OCI-LY3 (cell line): ENCODE data around the gene PIP5K1B.

Experiments
- H2AFZ ChIP-seq: fragments of 200-600, 300-600 bp; shearing (Covaris generic); 2 replicates; pipeline ENCODE4 v1.6.0; 2014; ENCODE audit warnings: antibody characterized with exemption, low read depth, low read length
- H3K27ac ChIP-seq: fragments of 200-600, 300-600 bp; sonication (generic); 2 replicates; pipeline ENCODE4 v1.5.1; 2014; ENCODE audit warnings: mild to moderate bottlenecking, low read length, moderate library complexity, mixed read lengths
- H3K27me3 ChIP-seq: fragments of 200-600, 300-600 bp; sonication (generic); 2 replicates; pipeline ENCODE4 v1.6.1; 2014; ENCODE audit warnings: low read depth, low read length, mixed read lengths
- H3K36me3 ChIP-seq: fragments of 200-600, 300-600 bp; sonication (generic); replicated peaks from 2 replicates; pipeline ENCODE3; 2014; ENCODE audit warnings: low read depth, low read length, mixed read lengths
- H3K4me1 ChIP-seq: fragments of 300-600, 200-600 bp; sonication (generic); 2 replicates; pipeline ENCODE4 v1.6.1; 2014; ENCODE audit warnings: low read length, mixed read lengths
- H3K4me2 ChIP-seq: fragments of 200-600, 300-600 bp; sonication (generic); 2 replicates; pipeline ENCODE4 v1.6.1; 2014; ENCODE audit warnings: low read length, mixed read lengths
- H3K4me3 ChIP-seq: fragments of 300-600, 200-600 bp; sonication (generic); 2 replicates; pipeline ENCODE4 v1.5.1; 2014; ENCODE audit warnings: antibody characterized with exemption, mild to moderate bottlenecking, low read length, moderate library complexity
- H3K79me2 ChIP-seq: fragments of 300-600, 200-600 bp; shearing (Covaris generic); 2 replicates; pipeline ENCODE4 v1.6.1; 2014; ENCODE audit warnings: mild to moderate bottlenecking, low read length, mixed read lengths
- H3K9ac ChIP-seq: fragments of 300-600, 200-600 bp; shearing (Covaris generic); 2 replicates; pipeline ENCODE4 v1.6.0; 2014; ENCODE audit warnings: mild to moderate bottlenecking, low read length, moderate library complexity
- H3K9me3 ChIP-seq: fragments of 200-600, 300-600 bp; shearing (Covaris generic); 2 replicates; pipeline ENCODE4 v1.6.1; 2014; ENCODE audit warnings: low read length, mixed read lengths; ENCODE audit not compliant: insufficient read depth
- H4K20me1 ChIP-seq: fragments of 200-600, 300-600 bp; sonication (generic); 2 replicates; pipeline ENCODE4 v1.6.1; 2016; ENCODE audit warnings: low read length, mixed read lengths; ENCODE audit not compliant: insufficient read depth
- CTCF ChIP-seq: fragments of 200-600, 300-600 bp; sonication (generic); IDR thresholded peaks from 2 replicates; pipeline ENCODE4 v1.5.1; 2014; ENCODE audit warnings: antibody characterized with exemption, low read length, low read depth
- EZH2phosphoT487 ChIP-seq: fragments of 200-600 bp; shearing (Covaris generic); IDR thresholded peaks from 2 replicates; pipeline ENCODE4 v1.6.1; 2018; ENCODE audit warnings: antibody characterized with exemption, mixed run types, low read depth

PIP5K1B gene

GRCh38 chr9:68905129-68905528 lies 200.1 kb downstream of the PIP5K1B start:
- Histone ChIP-seq H3K9ac (no peak overlapping the region), H3K4me1 (no peaks in the 10 kb centered on the region), H2AFZ (no peak overlapping the region), H3K36me3 (no peaks in the 10 kb centered on the region), H3K27me3 (peaks cover 1% of the 10 kb centered on the region; the same call in 1 of the 2 replicates), H4K20me1 (no peaks in the 10 kb centered on the region), H3K27ac (no peak overlapping the region), H3K4me3 (no peak overlapping the region), H3K79me2 (no peaks in the 10 kb centered on the region), H3K9me3 (no peaks in the 10 kb centered on the region), H3K4me2 (no peak overlapping the region)
- TF ChIP-seq EZH2phosphoT487 (no peak), CTCF (no peak)

GRCh38 chr9:68907910-68908309 lies 202.9 kb downstream of the PIP5K1B start:
- H3K27me3 ChIP-seq = peaks cover 20% of the 10 kb centered on the region
- no peak for TF ChIP-seq EZH2phosphoT487
- no peak for TF ChIP-seq CTCF
- no peaks in the 10 kb centered on the region for H3K4me1 ChIP-seq
- H3K79me2 ChIP-seq = no peaks in the 10 kb centered on the region
- H3K4me2 ChIP-seq = no peak overlapping the region
- no peak overlapping the region for H2AFZ ChIP-seq
- no peak overlapping the region for H3K9ac ChIP-seq
- no peak overlapping the region for H3K4me3 ChIP-seq
- H3K9me3 ChIP-seq = no peaks in the 10 kb centered on the region
- no peaks in the 10 kb centered on the region for H4K20me1 ChIP-seq
- no peak overlapping the region for H3K27ac ChIP-seq
- no peaks in the 10 kb centered on the region for H3K36me3 ChIP-seq

GRCh38 chr9:68912561-68912960 lies 207.5 kb downstream of the PIP5K1B start:
- no peak overlapping the region for H3K4me2 ChIP-seq
- no peak overlapping the region for H3K27ac ChIP-seq
- H2AFZ ChIP-seq = no peak overlapping the region
- TF ChIP-seq CTCF (no peak), EZH2phosphoT487 (no peak)
- H3K9me3 ChIP-seq = no peaks in the 10 kb centered on the region
- H4K20me1 ChIP-seq = no peaks in the 10 kb centered on the region
- no peak overlapping the region for H3K4me3 ChIP-seq
- H3K4me1 ChIP-seq = no peaks in the 10 kb centered on the region
- H3K9ac ChIP-seq = no peak overlapping the region
- no peaks in the 10 kb centered on the region for H3K36me3 ChIP-seq
- H3K27me3 ChIP-seq = peaks cover 46% of the 10 kb centered on the region
- no peaks in the 10 kb centered on the region for H3K79me2 ChIP-seq

- no peak overlapping the region for H3K27ac ChIP-seq
- no peaks in the 10 kb centered on the region for H3K79me2 ChIP-seq
- no peak overlapping the region for H3K4me2 ChIP-seq
- no peaks in the 10 kb centered on the region for H3K4me1 ChIP-seq
- H3K36me3 ChIP-seq = no peaks in the 10 kb centered on the region
- TF ChIP-seq CTCF (no peak), EZH2phosphoT487 (no peak)
- H3K9ac ChIP-seq = no peak overlapping the region
- no peak overlapping the region for H3K4me3 ChIP-seq
- no peaks in the 10 kb centered on the region for H3K9me3 ChIP-seq
- H2AFZ ChIP-seq = no peak overlapping the region
- peaks cover 46% of the 10 kb centered on the region for H3K27me3 ChIP-seq
- H4K20me1 ChIP-seq = no peaks in the 10 kb centered on the region
Measured at GRCh38 chr9:68913054-68913453, 208.0 kb downstream of the PIP5K1B start.
